ENCODE results near the gene LILRB5.

DNA sequence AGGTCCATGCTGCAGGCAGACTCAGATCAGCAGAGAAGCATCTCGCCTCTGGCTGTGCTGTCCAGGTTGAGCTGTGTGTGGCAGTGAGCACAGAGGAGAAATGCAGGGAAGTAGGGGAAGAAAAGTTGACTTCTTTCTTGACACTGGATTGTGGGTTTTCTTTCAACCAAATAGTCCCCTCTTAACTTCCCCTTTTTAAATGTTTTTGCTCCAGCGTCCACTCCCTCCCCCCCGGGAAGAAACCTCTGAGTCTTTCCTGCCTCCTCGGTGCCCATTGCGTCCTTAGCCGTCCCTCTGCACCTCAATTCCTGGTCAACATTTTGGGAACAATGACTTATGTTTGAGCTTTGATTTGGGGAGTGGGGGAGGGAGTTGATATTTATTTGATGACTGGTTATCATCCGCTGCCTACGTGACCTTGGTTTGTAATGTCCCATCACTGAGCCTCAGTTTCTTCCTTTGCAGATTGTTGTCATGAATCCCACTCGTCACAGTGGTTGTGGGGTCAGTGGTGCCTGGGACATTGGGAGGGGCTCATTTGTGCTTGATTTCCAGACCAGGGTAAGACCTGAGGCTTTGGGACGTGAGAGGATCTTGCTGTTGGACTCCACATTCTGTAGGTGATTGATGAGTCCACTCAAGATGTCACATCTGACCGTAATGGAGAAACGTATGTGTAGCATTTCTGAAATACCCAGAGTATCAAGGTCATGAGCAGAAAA lies 24.1 kb upstream of the LILRB5 start, which contains the start of gene LILRB2:
- TF ChIP-seq GATA2 (IDR thresholded peaks at IDR 0.05; ENCODE audit: low read depth, low read length) (no peak), GATA3 (IDR thresholded peaks at IDR 0.05; ENCODE audit: low read depth, low read length) (no peak)

Data from SH-SY5Y (cell line).